Measurements from ENCODE around the gene ODAD3. TPM values are rescaled to one million over a fixed set of nuclear protein-coding genes. Genes with fewer than 3 reads are reported as not detected.

ODAD3 gene
- total and polyA plus RNA-seq, 10 of the 15 experiments (the other 5 are each of a cell fraction or from before 2014, with no cell fraction given), result 0.11 to 0.39 (median 0.28) TPM; not detected in 7

- peak overlapping the region; percentile 69 for H2AFZ ChIP-seq (ENCODE audit: control insufficient read depth, low read depth, low read length)
- FAIRE-seq (no peak), DNase-seq (ENCODE audit: low read depth, low spot score) (no peak), ATAC-seq (peak; percentile 38)
- ChIA-PET RAD21 (ENCODE audit: unreplicated experiment) (interaction anchor here (0.6 to 1.9 kb wide), 7 partner anchors 13 to 252 kb away, joined by 3 to 10 read pairs (median 4); no protein-coding TSS in a partner anchor), CTCF (interaction anchor here (0.6 to 2.8 kb wide), 17 partner anchors 9 to 1552 kb away, joined by 3 to 13 read pairs (median 4); partner anchors contain the start of genes CCDC159, ECSIT and EPOR), SMC1A (ENCODE audit: uncharacterized antibody, unreplicated experiment) (interaction anchor here (1.0 to 1.4 kb wide), 4 partner anchors 12 to 60 kb away, joined by 3 to 6 read pairs (median 4); partner anchors contain the start of genes EPOR and SWSAP1), POLR2A (interaction anchor here (0.6 to 1.6 kb wide), 8 partner anchors 10 to 897 kb away, joined by 3 to 12 read pairs (median 4); partner anchors contain the start of gene SWSAP1)
- intact Hi-C loops (cut with micrococcal nuclease; ENCODE audit: unreplicated experiment), result loop anchor here (1.0 to 5.0 kb wide), 4 partner anchors 48 to 142 kb away; partner anchors contain the start of gene ZNF653
- H3K79me2 ChIP-seq (ENCODE audit: control insufficient read depth, insufficient read depth, low read length), result peaks cover 15% of the 10 kb centered on the region
- peak overlapping the region; percentile 51 for H3K9ac ChIP-seq (ENCODE audit: control insufficient read depth, insufficient read depth, low read length)
- no TSS peak for BruUV-seq (replicated peaks)
- in situ Hi-C loops (cut with MboI), result no loop called here
- no peaks in the 10 kb centered on the region for H4K20me1 ChIP-seq (ENCODE audit: control insufficient read depth, insufficient read depth)
- H3K27ac ChIP-seq (ENCODE audit: control insufficient read depth, insufficient read depth), result no peak overlapping the region
- peak overlapping the region; percentile 61 for H3K4me3 ChIP-seq
- 0% methylated on average over 9 of the region's 9 CpGs for WGBS (ENCODE audit: insufficient coverage, insufficient replicate concordance, low lambda C conversion rate, missing lambda C conversion rate)
- peaks cover 11% of the 10 kb centered on the region for H3K4me1 ChIP-seq (ENCODE audit: control insufficient read depth, insufficient read depth, low read length)
- H3K27me3 ChIP-seq (replicated peaks in 1 of 2; ENCODE audit: control insufficient read depth in 2 of 2, insufficient read depth in 2 of 2, low read length in 1 of 2), result no peaks in the 10 kb centered on the region
- no peaks in the 10 kb centered on the region for H3K9me3 ChIP-seq (replicated peaks; ENCODE audit: control insufficient read depth, insufficient read depth, low read length)
- H3K4me2 ChIP-seq (ENCODE audit: control insufficient read depth, insufficient read depth), result peak overlapping the region; percentile 94
- H3K36me3 ChIP-seq (ENCODE audit: control insufficient read depth in 2 of 2, insufficient read depth in 2 of 2, low read length in 1 of 2), result peaks cover 2 to 9% of the 10 kb centered on the region in 2 experiments; a peak in 2 of 4 replicates
- TF ChIP-seq PBX3 (IDR thresholded peaks at IDR 0.05; ENCODE audit: insufficient replicate concordance, low read depth, low read length) (no peak), ZNF622 (IDR thresholded peaks at IDR 0.05) (no peak), RB1 (IDR thresholded peaks at IDR 0.05; ENCODE audit: borderline replicate concordance) (no peak), SUPT20H (IDR thresholded peaks at IDR 0.05; ENCODE audit: borderline replicate concordance, control insufficient read depth, low read depth, low read length) (no peak), SMC3 (IDR thresholded peaks at IDR 0.05; ENCODE audit: borderline replicate concordance, low read length) (no peak), ASH2L (IDR thresholded peaks at IDR 0.05; ENCODE audit: borderline replicate concordance, low read depth) (no peak), PAX5 (IDR thresholded peaks at IDR 0.05; ENCODE audit: borderline replicate concordance, low read depth, low read length) (no peak), USF2 (IDR thresholded peaks at IDR 0.05; ENCODE audit: borderline replicate concordance, low read depth, low read length) (no peak), DPF2 (IDR thresholded peaks at IDR 0.05) (0 out of 2 replicates have a peak, but pooled peaks have one; percentile 14), SMARCA5 (IDR thresholded peaks at IDR 0.05) (0 out of 2 replicates have a peak, but pooled peaks have one; percentile 20), CBFB (IDR thresholded peaks at IDR 0.05; ENCODE audit: low read depth) (no peak), SUZ12 (IDR thresholded peaks at IDR 0.05; ENCODE audit: unreplicated experiment) (no peak), LARP7 (IDR thresholded peaks at IDR 0.05) (peak; percentile 59; the same call in 1 of the 2 replicates), POLR2AphosphoS5 (IDR thresholded peaks at IDR 0.05; ENCODE audit: low read length) (no peak), NFYA (IDR thresholded peaks at IDR 0.05; ENCODE audit: borderline replicate concordance, low read depth, low read length) (no peak), RBBP5 (conservative IDR thresholded peaks at IDR 0.05) (no peak), BMI1 (IDR thresholded peaks at IDR 0.05; ENCODE audit: borderline replicate concordance) (no peak), TCF3 (IDR thresholded peaks at IDR 0.05; ENCODE audit: borderline replicate concordance, insufficient read depth, low read depth, low read length) (no peak), NFYB (IDR thresholded peaks at IDR 0.05; ENCODE audit: insufficient read depth, low read depth, low read length) (no peak), CBX5 (IDR thresholded peaks at IDR 0.05; ENCODE audit: low read depth) (no peak), MTA3 (IDR thresholded peaks at IDR 0.05; ENCODE audit: borderline replicate concordance, low read length) (no peak), BACH1 (IDR thresholded peaks at IDR 0.05; ENCODE audit: borderline replicate concordance) (no peak), IKZF1 (conservative IDR thresholded peaks at IDR 0.05) (no peak), MEF2B (IDR thresholded peaks at IDR 0.05; ENCODE audit: partially characterized antibody, poor library complexity, severe bottlenecking) (no peak), ZNF207 (IDR thresholded peaks at IDR 0.05; ENCODE audit: borderline replicate concordance) (0 out of 2 replicates have a peak, but pooled peaks have one; percentile 30), HDGF (IDR thresholded peaks at IDR 0.05) (no peak)
Observed at GRCh38 chr19:11434703-11435056, 241 bp downstream of the ODAD3 start.

Measured in GM12878 (cell line).